Erythroblast (primary cell): ENCODE results near the gene CALHM2.

Experiments used
- GATA1 ChIP-seq: IDR thresholded peaks from 2 replicates; pipeline ENCODE4 v1.6.1; 2011; ENCODE audit warnings: low read depth, mild to moderate bottlenecking, control low read depth, low read length, moderate library complexity
- POLR2A ChIP-seq: IDR thresholded peaks from 2 replicates; pipeline ENCODE4 v1.6.1; 2011; ENCODE audit warnings: mild to moderate bottlenecking, low read length

- TF ChIP-seq POLR2A (no peak), GATA1 (no peak)
Observed at GRCh38 chr10:103476046-103476768, 24.0 kb upstream of the CALHM2 start.
